H1 (cell line): ENCODE data around the gene PWWP3B. TPM values are rescaled to one million over a fixed set of nuclear protein-coding genes. Genes with fewer than 3 reads are reported as not detected.

Source experiments
- CTCF ChIA-PET: fragments of 300-600 bp; sonication (Branson Sonifier 250); formaldehyde crosslinking; loops from one replicate; lab custom pipeline; 2021; ENCODE audit not compliant: partially characterized antibody; lab: Charles Lee
- POLR2A ChIA-PET: fragments of 300-600 bp; sonication (Branson Sonifier 250); formaldehyde crosslinking; loops from one replicate; lab custom pipeline; 2021; ENCODE audit warnings: inconsistent platforms; ENCODE audit not compliant: partially characterized antibody; lab: Charles Lee
- DNase-seq, 2 experiments: peaks; one replicate each; pipeline versions ENCODE4 v3.0.0 to v3.0.0-alpha.2; 2010 to 2022; ENCODE audit warnings: low spot score in 2 of 2, low read depth in 1 of 2, mixed read lengths in 1 of 2
- FAIRE-seq: peaks from 2 replicates; lab custom pipeline; 2011; peaks lifted over from hg19 to GRCh38; lab: Jason Lieb, UNC
- H2AFZ ChIP-seq: 2 replicates; pipeline ENCODE4 v1.8.1; 2012; ENCODE audit warnings: low read length, inconsistent platforms
- H2AK5ac ChIP-seq: 2 replicates; pipeline ENCODE4 v1.6.1; 2013; ENCODE audit warnings: low read depth, low read length
- H2BK120ac ChIP-seq: replicated peaks from 2 replicates; pipeline ENCODE3; 2013; ENCODE audit warnings: low read depth, low read length, inconsistent platforms
- H2BK12ac ChIP-seq: 2 replicates; pipeline ENCODE4 v1.6.1; 2013; ENCODE audit warnings: low read depth, low read length
- H2BK15ac ChIP-seq: 2 replicates; pipeline ENCODE4 v1.6.1; 2013; ENCODE audit warnings: low read length
- H2BK20ac ChIP-seq: 2 replicates; pipeline ENCODE4 v1.6.1; 2013; ENCODE audit warnings: low read length
- H2BK5ac ChIP-seq: 2 replicates; pipeline ENCODE4 v1.6.1; 2013; ENCODE audit warnings: low read depth, low read length
- H3K14ac ChIP-seq: 2 replicates; pipeline ENCODE4 v1.6.1; 2013; ENCODE audit warnings: inconsistent platforms; ENCODE audit not compliant: insufficient read length
- H3K18ac ChIP-seq: 2 replicates; pipeline ENCODE4 v1.6.1; 2013; ENCODE audit warnings: low read length; ENCODE audit errors: extremely low read depth
- H3K23ac ChIP-seq: 2 replicates; pipeline ENCODE4 v1.6.1; 2013; ENCODE audit warnings: inconsistent platforms; ENCODE audit not compliant: insufficient read length
- H3K23me2 ChIP-seq: 2 replicates; pipeline ENCODE4 v1.6.1; 2013; ENCODE audit warnings: low read depth, low read length
- H3K27ac ChIP-seq: 2 replicates; pipeline ENCODE4 v1.6.1; 2011; ENCODE audit warnings: low read depth, low read length, inconsistent platforms
- H3K27me3 ChIP-seq, 4 experiments: replicated peaks in 1 of 4; 1 replicate in 1 of 4; 2 replicates in 3 of 4; pipeline versions ENCODE4 v1.6.1 to v1.8.1; 2011 to 2013; ENCODE audit warnings: low read length in 3 of 4, mild to moderate bottlenecking in 3 of 4, inconsistent platforms in 2 of 4, mixed read lengths in 2 of 4, moderate library complexity in 1 of 4; ENCODE audit not compliant: control insufficient read depth in 3 of 4, insufficient read depth in 3 of 4; ENCODE audit errors: extremely low read depth in 1 of 4
- H3K36me3 ChIP-seq, 4 experiments: 2 replicates each; pipeline versions ENCODE4 v1.6.1 to v1.8.1; 2011 to 2013; ENCODE audit warnings: mild to moderate bottlenecking in 4 of 4, low read length in 3 of 4, moderate library complexity in 2 of 4, control low read depth in 1 of 4, inconsistent platforms in 1 of 4; ENCODE audit not compliant: insufficient read depth in 4 of 4, control insufficient read depth in 2 of 4
- H3K4ac ChIP-seq: replicated peaks from 2 replicates; pipeline ENCODE3; 2013; ENCODE audit warnings: low read length, low read depth, mixed read lengths, inconsistent platforms; ENCODE audit not compliant: insufficient read length
- H3K4me1 ChIP-seq, 4 experiments: replicated peaks in 1 of 4; 1 replicate in 1 of 4; 2 replicates in 3 of 4; pipeline versions ENCODE4 v1.6.1 to v1.8.1; 2011 to 2013; ENCODE audit warnings: low read length in 3 of 4, inconsistent platforms in 2 of 4, mixed read lengths in 1 of 4; ENCODE audit not compliant: insufficient read depth in 4 of 4, control insufficient read depth in 3 of 4
- H3K4me2 ChIP-seq, 2 experiments: 2 replicates each; pipeline versions ENCODE4 v1.6.1 to v1.8.1; 2011 to 2013; ENCODE audit warnings: low read depth in 2 of 2, low read length in 2 of 2, control low read depth in 1 of 2, inconsistent platforms in 1 of 2, mild to moderate bottlenecking in 1 of 2; ENCODE audit not compliant: insufficient read depth in 1 of 2
- H3K4me3 ChIP-seq, 4 experiments: fragments of 200-600, 300-600 bp in 1 of 4; sonication (generic), shearing (Covaris generic), sonication (Bioruptor Twin) in 1 of 4; 2 replicates each; pipeline versions ENCODE4 v1.5.1 to v1.8.1; 2011 to 2016; ENCODE audit warnings: low read length in 4 of 4, low read depth in 3 of 4, control low read depth in 2 of 4, inconsistent platforms in 2 of 4, mild to moderate bottlenecking in 2 of 4, mixed read lengths in 1 of 4, moderate library complexity in 1 of 4; ENCODE audit not compliant: insufficient read depth in 2 of 4; ENCODE audit errors: extremely low read depth in 1 of 4
- H3K56ac ChIP-seq: replicated peaks from 2 replicates; pipeline ENCODE3; 2013; ENCODE audit warnings: low read depth, mild to moderate bottlenecking, mixed read lengths, low read length, inconsistent platforms; ENCODE audit not compliant: insufficient read length
- H3K79me1 ChIP-seq: 2 replicates; pipeline ENCODE4 v1.6.1; 2013; ENCODE audit warnings: low read depth, low read length, control low read depth
- H3K79me2 ChIP-seq, 2 experiments: 2 replicates each; pipeline versions ENCODE4 v1.6.1 to v1.8.1; 2012 to 2013; ENCODE audit warnings: low read length in 2 of 2, mild to moderate bottlenecking in 2 of 2, inconsistent platforms in 1 of 2; ENCODE audit not compliant: insufficient read depth in 2 of 2, control insufficient read depth in 1 of 2
- H3K9ac ChIP-seq, 4 experiments: replicated peaks in 1 of 4; 1 replicate in 1 of 4; 2 replicates in 3 of 4; pipeline versions ENCODE4 v1.6.1 to v1.8.1; 2011 to 2013; ENCODE audit warnings: low read depth in 3 of 4, low read length in 3 of 4, control low read depth in 2 of 4, mild to moderate bottlenecking in 2 of 4, moderate library complexity in 2 of 4, inconsistent platforms in 1 of 4; ENCODE audit errors: extremely low read depth in 1 of 4
- H3K9me3 ChIP-seq, 2 experiments: 2 replicates each; pipeline versions ENCODE4 v1.6.1 to v1.8.1; 2012 to 2013; ENCODE audit warnings: mild to moderate bottlenecking in 2 of 2, moderate library complexity in 2 of 2, control low read depth in 1 of 2, inconsistent platforms in 1 of 2, low read depth in 1 of 2, low read length in 1 of 2, mixed read lengths in 1 of 2; ENCODE audit not compliant: insufficient read depth in 2 of 2
- H4K20me1 ChIP-seq, 2 experiments: replicated peaks in 1 of 2; 2 replicates each; pipeline versions ENCODE3 to v1.8.1; 2011 to 2013; ENCODE audit warnings: inconsistent platforms in 2 of 2, low read length in 2 of 2, mild to moderate bottlenecking in 1 of 2; ENCODE audit not compliant: insufficient read depth in 2 of 2, control insufficient read depth in 1 of 2
- H4K5ac ChIP-seq: 2 replicates; pipeline ENCODE4 v1.6.1; 2013; ENCODE audit warnings: low read length, low read depth, mixed read lengths, inconsistent platforms; ENCODE audit not compliant: insufficient read length
- H4K8ac ChIP-seq: 2 replicates; pipeline ENCODE4 v1.8.0; 2013; ENCODE audit warnings: mild to moderate bottlenecking, moderate library complexity, low read length, inconsistent platforms; ENCODE audit not compliant: insufficient read depth; ENCODE audit errors: extremely low read depth
- H4K91ac ChIP-seq: replicated peaks from 2 replicates; pipeline ENCODE3; 2013; ENCODE audit warnings: low read length, mixed read lengths, inconsistent platforms; ENCODE audit not compliant: insufficient read length
- CHD2 ChIP-seq: IDR thresholded peaks from 2 replicates; pipeline ENCODE4 v1.6.1; 2012; ENCODE audit warnings: low read length, improper control_type of control experiment
- GTF2F1 ChIP-seq: IDR thresholded peaks from 2 replicates; pipeline ENCODE4 v1.6.1; 2012; ENCODE audit warnings: low read depth, low read length, improper control_type of control experiment, borderline replicate concordance
- RAD21 ChIP-seq, 2 experiments: IDR thresholded peaks in 1 of 2; conservative IDR thresholded peaks in 1 of 2; 2 replicates each; pipeline ENCODE4 v1.6.1; 2011; ENCODE audit warnings: low read depth in 2 of 2, low read length in 2 of 2, improper control_type of control experiment in 1 of 2, inconsistent platforms in 1 of 2, mild to moderate bottlenecking in 1 of 2, moderate library complexity in 1 of 2
- RFX5 ChIP-seq: IDR thresholded peaks from 2 replicates; pipeline ENCODE4 v1.6.1; 2011; ENCODE audit warnings: low read depth, low read length, improper control_type of control experiment, borderline replicate concordance
- SIN3A ChIP-seq, 2 experiments: IDR thresholded peaks in 1 of 2; conservative IDR thresholded peaks in 1 of 2; 2 replicates each; pipeline ENCODE4 v1.6.1; 2011 to 2012; ENCODE audit warnings: low read length in 2 of 2, improper control_type of control experiment in 1 of 2, low read depth in 1 of 2, mild to moderate bottlenecking in 1 of 2
- SP1 ChIP-seq: IDR thresholded peaks from 2 replicates; pipeline ENCODE4 v1.6.1; 2011; ENCODE audit warnings: low read depth, low read length
- TCF12 ChIP-seq: IDR thresholded peaks from 2 replicates; pipeline ENCODE4 v1.6.1; 2011; ENCODE audit warnings: low read depth, mild to moderate bottlenecking, low read length
- YY1 ChIP-seq: IDR thresholded peaks from 2 replicates; pipeline ENCODE4 v1.6.1; 2011; ENCODE audit warnings: low read depth, mild to moderate bottlenecking, low read length
- WGBS, 2 experiments: shearing (Covaris generic) in 1 of 2; methylation state at CpG; one replicate each; pipeline versions ENCODE4 v1.1.6 to v1.1.7; 2013 to 2015; ENCODE audit warnings: low lambda C conversion rate in 2 of 2, mixed read lengths in 2 of 2, inconsistent platforms in 1 of 2, low coverage in 1 of 2, missing lambda C conversion rate in 1 of 2; ENCODE audit not compliant: insufficient replicate concordance in 2 of 2, insufficient coverage in 1 of 2, insufficient read length in 1 of 2; ENCODE audit errors: extremely low coverage in 1 of 2, missing lambda C conversion rate in 1 of 2; 5-methylcytosine and 5-hydroxymethylcytosine counted together
- polyA plus RNA-seq, 7 experiments: library from polyadenylated mRNA; depleted of rRNA in 3 of 7; stranded (reverse) in 5 of 7; unstranded in 2 of 7; fragments of >200 nt in 5 of 7; fragments of 200-250 nt in 2 of 7; gene quantifications; 1 replicate in 5 of 7; 2 replicates in 1 of 7; 4 replicates in 1 of 7; pipeline versions ENCODE4 v1.2.1 to v1.2.3, GENCODE V29; 2011 to 2013; ENCODE audit warnings: missing spikeins in 2 of 7, mixed read lengths in 2 of 7
- total RNA-seq: library from RNA; stranded (reverse); fragmentation: NEBNext Ultra II Directional; extraction: Animal tissue kit (Norgen Biotek cat#: 25700); gene quantifications from 2 replicates; pipeline ENCODE4 v1.2.1, GENCODE V29; 2021
- TF ChIP-seq, protein P1 (sequence below), 3 experiments: IDR thresholded peaks; 1 replicate in 2 of 3; 2 replicates in 1 of 3; pipeline versions ENCODE4 v1.5.1 to v1.6.1; 2011; ENCODE audit warnings: low read length in 3 of 3, mild to moderate bottlenecking in 3 of 3, inconsistent platforms in 2 of 3, low read depth in 1 of 3, moderate library complexity in 1 of 3; ENCODE audit not compliant: insufficient read depth in 1 of 3; ENCODE audit errors: control extremely low read depth in 1 of 3

PWWP3B gene
- total and polyA plus RNA-seq, 2 of the 8 experiments (the other 6 are each of a cell fraction or from before 2014, with no cell fraction given): 0.15 to 0.61 TPM

DNA sequence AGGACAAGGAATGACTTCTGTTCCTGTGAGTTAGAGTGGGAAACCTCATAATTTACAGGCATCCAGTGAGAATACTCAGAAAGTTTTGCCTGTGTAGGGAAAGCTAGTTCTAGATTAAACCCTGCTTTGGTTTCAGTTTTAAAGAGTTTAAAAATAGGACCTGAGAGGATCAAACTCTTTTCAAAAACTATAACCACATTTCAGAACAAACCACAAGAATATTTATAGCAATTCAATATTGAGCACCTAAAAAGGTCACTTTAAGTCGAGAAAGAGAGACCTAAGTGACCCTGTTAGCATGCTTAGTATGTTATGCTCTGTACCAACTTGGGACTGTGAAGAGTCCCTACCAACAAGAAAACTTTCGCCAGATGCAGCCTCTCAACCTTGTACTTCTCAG lies 17.4 kb upstream of the PWWP3B start:
- Histone ChIP-seq H3K4me3 (no peak overlapping the region), H3K18ac (no peak overlapping the region), H2BK12ac (no peak overlapping the region), H2BK20ac (no peak overlapping the region), H2AFZ (no peak overlapping the region), H3K14ac (no peak overlapping the region), H3K4ac (no peak overlapping the region), H2BK5ac (no peak overlapping the region), H4K8ac (no peak overlapping the region), H3K79me1 (no peaks in the 10 kb centered on the region), H3K9ac (no peak overlapping the region)
- WGBS, 2 experiments: 75% methylated on average over 2 of the region's 2 CpGs; no CpG with 5 or more reads in 1 of the 2 experiments
- DNase-seq: no peak
- TF ChIP-seq, protein P1, sequence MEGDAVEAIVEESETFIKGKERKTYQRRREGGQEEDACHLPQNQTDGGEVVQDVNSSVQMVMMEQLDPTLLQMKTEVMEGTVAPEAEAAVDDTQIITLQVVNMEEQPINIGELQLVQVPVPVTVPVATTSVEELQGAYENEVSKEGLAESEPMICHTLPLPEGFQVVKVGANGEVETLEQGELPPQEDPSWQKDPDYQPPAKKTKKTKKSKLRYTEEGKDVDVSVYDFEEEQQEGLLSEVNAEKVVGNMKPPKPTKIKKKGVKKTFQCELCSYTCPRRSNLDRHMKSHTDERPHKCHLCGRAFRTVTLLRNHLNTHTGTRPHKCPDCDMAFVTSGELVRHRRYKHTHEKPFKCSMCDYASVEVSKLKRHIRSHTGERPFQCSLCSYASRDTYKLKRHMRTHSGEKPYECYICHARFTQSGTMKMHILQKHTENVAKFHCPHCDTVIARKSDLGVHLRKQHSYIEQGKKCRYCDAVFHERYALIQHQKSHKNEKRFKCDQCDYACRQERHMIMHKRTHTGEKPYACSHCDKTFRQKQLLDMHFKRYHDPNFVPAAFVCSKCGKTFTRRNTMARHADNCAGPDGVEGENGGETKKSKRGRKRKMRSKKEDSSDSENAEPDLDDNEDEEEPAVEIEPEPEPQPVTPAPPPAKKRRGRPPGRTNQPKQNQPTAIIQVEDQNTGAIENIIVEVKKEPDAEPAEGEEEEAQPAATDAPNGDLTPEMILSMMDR (IDR thresholded peaks at IDR 0.05; ENCODE audit: control extremely low read depth in 1 of 3, insufficient read depth in 1 of 3, low read depth in 1 of 3, low read length in 3 of 3): no peak
- TF ChIP-seq RFX5: no peak
- no peak for TF ChIP-seq SP1
- no peak for TF ChIP-seq SIN3A (conservative IDR thresholded peaks at IDR 0.05 in 1 of 2, IDR thresholded peaks at IDR 0.05 in 1 of 2; ENCODE audit: low read depth in 1 of 2, low read length in 2 of 2)
- TF ChIP-seq RAD21 (IDR thresholded peaks at IDR 0.05 in 1 of 2, conservative IDR thresholded peaks at IDR 0.05 in 1 of 2; ENCODE audit: low read depth in 2 of 2, low read length in 2 of 2): no peak
- no peak for TF ChIP-seq TCF12
- TF ChIP-seq GTF2F1: no peak
- TF ChIP-seq CHD2: no peak
- TF ChIP-seq YY1: no peak
- TF ChIP-seq, all 59 proteins: peak for 0
- peaks cover 0 to 3% of the 10 kb centered on the region in 2 experiments; a peak in 1 of 4 replicates for H3K9me3 ChIP-seq
- H3K4me1 ChIP-seq: no peaks in the 10 kb centered on the region
- no peak for FAIRE-seq
- H3K27me3 ChIP-seq: no peaks in the 10 kb centered on the region
- H3K23ac ChIP-seq: no peak overlapping the region
- CTCF ChIA-PET: no interaction called here
- H3K36me3 ChIP-seq: no peaks in the 10 kb centered on the region
- no peak overlapping the region for H2BK120ac ChIP-seq
- H2BK15ac ChIP-seq: no peak overlapping the region
- no peaks in the 10 kb centered on the region for H4K20me1 ChIP-seq
- H4K91ac ChIP-seq: no peak overlapping the region
- no peak overlapping the region for H3K4me2 ChIP-seq
- H4K5ac ChIP-seq: no peak overlapping the region
- no peak overlapping the region for H2AK5ac ChIP-seq
- no peaks in the 10 kb centered on the region for H3K23me2 ChIP-seq
- POLR2A ChIA-PET: no interaction called here
- no peak overlapping the region for H3K56ac ChIP-seq
- H3K27ac ChIP-seq: no peak overlapping the region
- no peaks in the 10 kb centered on the region for H3K79me2 ChIP-seq
